GM12873 (cell line): ENCODE results near the gene SLC16A12.

ENCODE experiments used
- TF ChIP-seq, protein P1 (sequence below): IDR thresholded peaks from 2 replicates; pipeline ENCODE4 v1.5.1; 2012; ENCODE audit warnings: low read depth, mild to moderate bottlenecking, moderate library complexity, low read length, control low read depth; ENCODE audit not compliant: insufficient read depth; ENCODE audit errors: missing control alignments

SLC16A12 gene

DNA sequence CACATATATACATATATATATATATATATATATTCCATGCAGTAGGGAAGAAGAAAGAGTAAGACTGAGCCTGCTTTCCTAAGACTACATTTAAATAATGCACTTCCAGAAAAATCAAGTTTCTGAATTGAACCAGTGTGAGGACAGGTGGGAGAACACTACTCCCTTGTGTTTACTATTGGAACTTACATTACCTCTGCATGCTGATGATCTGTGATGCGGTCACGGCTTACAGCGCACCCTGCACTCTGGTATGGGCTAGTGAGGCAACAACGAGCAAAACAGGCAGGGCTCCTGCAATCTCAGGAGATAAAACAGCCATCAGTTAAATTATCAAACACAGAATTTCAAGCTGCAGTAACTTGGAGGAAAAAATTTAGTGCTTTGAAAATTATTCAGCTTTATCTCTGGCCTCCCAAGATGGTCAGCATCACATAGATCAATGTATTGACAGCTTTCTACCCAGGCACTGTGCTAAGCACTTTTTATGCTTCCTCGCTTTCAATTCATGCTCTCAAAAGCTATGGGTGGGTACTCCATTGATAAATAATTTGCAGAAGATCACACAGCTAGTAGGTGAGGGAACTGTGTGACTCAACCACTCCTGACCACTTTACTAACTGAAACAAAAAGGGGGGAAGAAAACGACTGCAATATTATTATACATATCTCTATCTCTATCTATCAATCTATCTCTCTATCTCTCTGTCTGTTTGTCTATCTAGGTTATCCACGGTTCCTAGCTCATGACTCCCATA lies 20.5 kb upstream of the SLC16A12 start:
- TF ChIP-seq, protein P1, sequence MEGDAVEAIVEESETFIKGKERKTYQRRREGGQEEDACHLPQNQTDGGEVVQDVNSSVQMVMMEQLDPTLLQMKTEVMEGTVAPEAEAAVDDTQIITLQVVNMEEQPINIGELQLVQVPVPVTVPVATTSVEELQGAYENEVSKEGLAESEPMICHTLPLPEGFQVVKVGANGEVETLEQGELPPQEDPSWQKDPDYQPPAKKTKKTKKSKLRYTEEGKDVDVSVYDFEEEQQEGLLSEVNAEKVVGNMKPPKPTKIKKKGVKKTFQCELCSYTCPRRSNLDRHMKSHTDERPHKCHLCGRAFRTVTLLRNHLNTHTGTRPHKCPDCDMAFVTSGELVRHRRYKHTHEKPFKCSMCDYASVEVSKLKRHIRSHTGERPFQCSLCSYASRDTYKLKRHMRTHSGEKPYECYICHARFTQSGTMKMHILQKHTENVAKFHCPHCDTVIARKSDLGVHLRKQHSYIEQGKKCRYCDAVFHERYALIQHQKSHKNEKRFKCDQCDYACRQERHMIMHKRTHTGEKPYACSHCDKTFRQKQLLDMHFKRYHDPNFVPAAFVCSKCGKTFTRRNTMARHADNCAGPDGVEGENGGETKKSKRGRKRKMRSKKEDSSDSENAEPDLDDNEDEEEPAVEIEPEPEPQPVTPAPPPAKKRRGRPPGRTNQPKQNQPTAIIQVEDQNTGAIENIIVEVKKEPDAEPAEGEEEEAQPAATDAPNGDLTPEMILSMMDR, result no peak

DNA sequence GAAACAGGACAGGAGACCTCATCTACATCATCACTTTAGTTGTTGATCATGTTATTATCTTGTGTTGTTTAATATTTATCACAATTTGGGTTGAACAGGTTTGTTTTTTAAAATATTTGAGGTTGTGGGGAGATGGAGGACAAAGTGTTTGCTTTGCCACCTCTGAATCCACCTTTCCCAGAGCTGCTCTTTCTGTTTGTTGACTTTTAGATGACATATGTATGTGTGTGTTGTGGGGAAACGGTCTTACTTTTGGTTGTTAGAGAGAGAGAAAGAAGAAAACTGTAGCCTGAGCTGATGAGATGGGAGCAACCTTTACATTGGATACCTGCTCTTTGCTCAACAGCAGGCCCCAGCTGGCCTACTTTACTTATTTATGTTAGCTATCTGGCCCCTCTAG lies 19.0 kb upstream of the SLC16A12 start:
- TF ChIP-seq, protein P1, result no peak

GRCh38 chr10:89553064-89553734 lies 17.8 kb upstream of the SLC16A12 start:
- TF ChIP-seq, protein P1, result no peak

- TF ChIP-seq, protein P1, result no peak
Measured at GRCh38 chr10:89552213-89552612, 16.8 kb upstream of the SLC16A12 start.

DNA sequence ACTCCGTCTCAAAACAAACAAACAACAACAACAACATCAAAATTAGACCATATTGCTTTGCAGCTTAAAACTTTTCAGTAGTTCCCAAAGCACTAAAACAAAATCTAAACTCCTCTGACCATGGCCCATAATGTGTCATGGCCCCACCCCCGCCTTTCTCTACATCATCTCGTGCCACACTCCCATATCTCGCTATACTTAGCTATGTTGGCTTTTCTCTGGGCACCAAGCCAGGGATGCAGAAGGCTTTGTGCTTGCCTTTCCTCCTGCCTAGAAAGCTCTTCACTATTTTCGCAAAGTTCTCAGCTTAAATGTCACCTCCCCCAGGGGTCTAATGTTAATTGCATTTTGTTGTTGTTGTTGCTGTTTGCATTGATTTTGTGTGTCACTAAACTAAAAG lies 15.1 kb upstream of the SLC16A12 start:
- TF ChIP-seq, protein P1, result no peak

DNA sequence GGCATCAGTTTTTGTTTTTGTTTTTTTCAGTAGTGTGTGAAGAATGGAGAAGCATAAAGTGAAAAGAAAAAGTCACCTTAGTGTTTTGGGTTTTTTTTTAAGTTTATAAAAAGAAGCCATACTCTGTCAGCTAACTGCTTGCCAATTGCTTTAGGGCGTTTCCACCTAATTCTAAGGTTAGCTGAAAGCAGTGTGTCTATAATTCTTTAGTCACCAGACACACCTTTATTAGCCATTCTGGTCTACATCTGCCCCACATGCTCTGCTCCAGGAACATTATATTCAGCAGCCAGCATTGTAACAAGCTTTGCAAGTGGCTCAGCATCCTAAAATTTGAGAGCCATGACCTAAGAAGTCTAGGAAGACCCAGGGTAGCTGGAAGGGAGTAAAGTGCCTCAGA lies 14.1 kb upstream of the SLC16A12 start:
- TF ChIP-seq, protein P1, result no peak

- TF ChIP-seq, protein P1, result no peak
Measured at GRCh38 chr10:89548673-89549072, 13.3 kb upstream of the SLC16A12 start.
